HG03108 (cell line): ENCODE results near the gene HPSE2.
"Not testable (repeated sequence)": the region's sequence is repeated elsewhere in the genome, so short reads cannot be mapped to it uniquely, and the experiment has no call there.

Experiments used
- ATAC-seq: cut with Tn5 transposase; IDR thresholded peaks from one replicate; pipeline ENCODE4 v1.9.1; 2021; ENCODE audit warnings: moderate library complexity; ENCODE audit not compliant: unreplicated experiment

Gene HPSE2

GRCh38 chr10:98517672-98518071 is 718.0 kb downstream of the HPSE2 start:
- ATAC-seq: no peak

GRCh38 chr10:98516352-98516751 is 719.3 kb downstream of the HPSE2 start:
- ATAC-seq: no peak

- ATAC-seq: no peak
Observed at GRCh38 chr10:98513704-98514103, 721.9 kb downstream of the HPSE2 start.

GRCh38 chr10:98511876-98512275 is 723.8 kb downstream of the HPSE2 start:
- ATAC-seq: no peak

- no peak for ATAC-seq
Observed at GRCh38 chr10:98510412-98510995, 725.1 kb downstream of the HPSE2 start.

GRCh38 chr10:98509745-98510144 is 725.9 kb downstream of the HPSE2 start:
- ATAC-seq: no peak

GRCh38 chr10:98502535-98502934 is 733.1 kb downstream of the HPSE2 start:
- not testable (repeated sequence) for ATAC-seq

GRCh38 chr10:98492763-98493162 is 742.9 kb downstream of the HPSE2 start:
- no peak for ATAC-seq

GRCh38 chr10:98489561-98490481 is 745.8 kb downstream of the HPSE2 start:
- no peak for ATAC-seq

- ATAC-seq: no peak
Observed at GRCh38 chr10:98488669-98489430, 746.8 kb downstream of the HPSE2 start.

GRCh38 chr10:98487649-98488048 is 748.0 kb downstream of the HPSE2 start:
- no peak for ATAC-seq

- ATAC-seq: no peak
Observed at GRCh38 chr10:98486421-98486820, 749.2 kb downstream of the HPSE2 start.

- ATAC-seq: no peak
Observed at GRCh38 chr10:98485959-98486358, 749.7 kb downstream of the HPSE2 start.

- no peak for ATAC-seq
Observed at GRCh38 chr10:98483658-98484057, 752.0 kb downstream of the HPSE2 start.

GRCh38 chr10:98482096-98482495 is 753.6 kb downstream of the HPSE2 start:
- no peak for ATAC-seq

- ATAC-seq: no peak
Observed at GRCh38 chr10:98481404-98481945, 754.2 kb downstream of the HPSE2 start.

GRCh38 chr10:98478430-98479222 is 757.0 kb downstream of the HPSE2 start:
- no peak for ATAC-seq

- ATAC-seq: no peak
Observed at GRCh38 chr10:98477861-98478260, 757.8 kb downstream of the HPSE2 start.

- ATAC-seq: peak; percentile 76
Observed at GRCh38 chr10:98474628-98475027, 761.0 kb downstream of the HPSE2 start.

GRCh38 chr10:98472196-98472595 is 763.5 kb downstream of the HPSE2 start:
- no peak for ATAC-seq
